CD14-positive monocyte (primary cell): ENCODE measurements around the gene TIMP2. TPM values are rescaled to one million over a fixed set of nuclear protein-coding genes. Genes with fewer than 3 reads are reported as not detected.

Experiments used
- DNase-seq, 3 donors: peaks; one replicate each; pipeline ENCODE4 v3.0.0-alpha.2; 2011 to 2022
- H2AFZ ChIP-seq: 2 replicates; pipeline ENCODE4 v1.6.0; 2012; ENCODE audit warnings: mild to moderate bottlenecking, low read depth, low read length, inconsistent platforms; ENCODE audit not compliant: insufficient read depth, poor library complexity, severe bottlenecking
- H3K27ac ChIP-seq, 2 donors: 1 replicate in 1 of 2; 2 replicates in 1 of 2; pipeline ENCODE4 v1.5.1; 2012 to 2013; ENCODE audit warnings: low read length in 2 of 2, control low read depth in 1 of 2, inconsistent platforms in 1 of 2, low read depth in 1 of 2, mild to moderate bottlenecking in 1 of 2
- H3K27me3 ChIP-seq, 2 donors: one replicate each; pipeline versions ENCODE4 v1.6.0 to v1.6.1; 2011 to 2013; ENCODE audit warnings: low read length in 2 of 2; ENCODE audit not compliant: control insufficient read depth in 2 of 2, insufficient read depth in 2 of 2
- H3K36me3 ChIP-seq, 2 donors: replicated peaks in 1 of 2; 1 replicate in 1 of 2; 2 replicates in 1 of 2; pipeline versions ENCODE4 v1.5.1 to v1.6.1; 2012 to 2013; ENCODE audit warnings: low read length in 2 of 2, control low read depth in 1 of 2, inconsistent platforms in 1 of 2, mild to moderate bottlenecking in 1 of 2; ENCODE audit not compliant: insufficient read depth in 2 of 2, control insufficient read depth in 1 of 2
- H3K4me1 ChIP-seq, 2 donors: 1 replicate in 1 of 2; 2 replicates in 1 of 2; pipeline versions ENCODE4 v1.5.1 to v1.6.1; 2012 to 2013; ENCODE audit warnings: low read length in 2 of 2, control low read depth in 1 of 2, inconsistent platforms in 1 of 2, mild to moderate bottlenecking in 1 of 2, moderate library complexity in 1 of 2; ENCODE audit not compliant: insufficient read depth in 2 of 2, control insufficient read depth in 1 of 2
- H3K4me2 ChIP-seq: replicated peaks from 2 replicates; pipeline ENCODE3; 2012; ENCODE audit warnings: low read length, moderate library complexity, mild to moderate bottlenecking; ENCODE audit not compliant: poor library complexity, severe bottlenecking; ENCODE audit errors: extremely low read depth
- H3K4me3 ChIP-seq, 3 experiments: fragments of 200-600 bp in 1 of 3; sonication (generic) in 1 of 3; replicated peaks in 1 of 3; 1 replicate in 2 of 3; 2 replicates in 1 of 3; pipeline ENCODE4 v1.5.1; 2011 to 2013; ENCODE audit warnings: low read length in 3 of 3, mild to moderate bottlenecking in 3 of 3, control low read depth in 2 of 3, low read depth in 2 of 3, inconsistent platforms in 1 of 3, moderate library complexity in 1 of 3
- H3K79me2 ChIP-seq: 2 replicates; pipeline ENCODE4 v1.6.0; 2012; ENCODE audit warnings: mild to moderate bottlenecking, control low read depth, inconsistent platforms, low read length, moderate library complexity; ENCODE audit not compliant: insufficient read depth
- H3K9ac ChIP-seq: 2 replicates; pipeline ENCODE4 v1.6.0; 2017; ENCODE audit warnings: low read length, mild to moderate bottlenecking; ENCODE audit not compliant: insufficient read depth, poor library complexity, severe bottlenecking
- H3K9me3 ChIP-seq, 2 donors: replicated peaks in 1 of 2; 1 replicate in 1 of 2; 2 replicates in 1 of 2; pipeline versions ENCODE4 v1.5.1 to v1.6.1; 2012 to 2013; ENCODE audit warnings: low read length in 2 of 2, control low read depth in 1 of 2; ENCODE audit not compliant: control insufficient read depth in 1 of 2, insufficient read depth in 1 of 2
- H4K20me1 ChIP-seq: 2 replicates; pipeline ENCODE4 v1.6.0; 2012; ENCODE audit warnings: mild to moderate bottlenecking, low read length, control low read depth, moderate library complexity; ENCODE audit not compliant: insufficient read depth
- H3K27ac Mint-ChIP-seq, 7 donors: one replicate each; pipeline ENCODE4 v1.8.0; 2020; ENCODE audit warnings: mild to moderate bottlenecking in 7 of 7, mixed read lengths in 7 of 7, moderate library complexity in 6 of 7, inconsistent platforms in 2 of 7
- H3K27me3 Mint-ChIP-seq, 3 donors: one replicate each; pipeline ENCODE4 v1.8.0; 2021 to 2022; ENCODE audit warnings: low read depth in 3 of 3, mild to moderate bottlenecking in 3 of 3, mixed read lengths in 3 of 3, moderate library complexity in 3 of 3, inconsistent platforms in 1 of 3
- H3K36me3 Mint-ChIP-seq, 2 donors: one replicate each; pipeline ENCODE4 v1.8.0; 2020; ENCODE audit warnings: mixed read lengths in 2 of 2, inconsistent platforms in 1 of 2, mild to moderate bottlenecking in 1 of 2
- H3K4me1 Mint-ChIP-seq: one replicate; pipeline ENCODE4 v1.8.0; 2020; ENCODE audit warnings: mild to moderate bottlenecking, mixed read lengths
- H3K4me3 Mint-ChIP-seq, 2 donors: one replicate each; pipeline ENCODE4 v1.8.0; 2020; ENCODE audit warnings: mild to moderate bottlenecking in 2 of 2, mixed read lengths in 2 of 2, moderate library complexity in 1 of 2
- H3K9me3 Mint-ChIP-seq, 7 donors: one replicate each; pipeline ENCODE4 v1.8.0; 2020 to 2022; ENCODE audit warnings: mixed read lengths in 7 of 7, mild to moderate bottlenecking in 6 of 7, moderate library complexity in 6 of 7, inconsistent platforms in 2 of 7
- WGBS: methylation state at CpG from one replicate; pipeline ENCODE4 v1.1.5; 2013; ENCODE audit warnings: missing lambda C conversion rate; ENCODE audit not compliant: insufficient coverage; 5-methylcytosine and 5-hydroxymethylcytosine counted together
- intact Hi-C, 2 donors: fragments of 100-400 bp; cut with micrococcal nuclease; formaldehyde crosslinking; loops; one replicate each; pipeline versions ENCODE4 v1.15.0 to v1.15.1; 2023
- polyA plus RNA-seq, 3 donors: library from polyadenylated mRNA; depleted of rRNA in 1 of 3; unstranded in 2 of 3; stranded (reverse) in 1 of 3; fragments of 300-500 nt in 2 of 3; fragments of >200 nt in 1 of 3; fragmentation: Illumina TruSeq in 2 of 3; gene quantifications; 1 replicate in 2 of 3; 2 replicates in 1 of 3; pipeline ENCODE4 v1.2.3, GENCODE V29; 2012 to 2021
- TF ChIP-seq, protein P1 (sequence below): fragments of 200-600 bp; IDR thresholded peaks from one replicate; pipeline ENCODE4 v1.8.0; 2022; ENCODE audit warnings: antibody characterized with exemption, mild to moderate bottlenecking

The TIMP2 gene
- polyA plus RNA-seq, 3 donors: 4.5 to 101 (median 6.4) TPM

DNA sequence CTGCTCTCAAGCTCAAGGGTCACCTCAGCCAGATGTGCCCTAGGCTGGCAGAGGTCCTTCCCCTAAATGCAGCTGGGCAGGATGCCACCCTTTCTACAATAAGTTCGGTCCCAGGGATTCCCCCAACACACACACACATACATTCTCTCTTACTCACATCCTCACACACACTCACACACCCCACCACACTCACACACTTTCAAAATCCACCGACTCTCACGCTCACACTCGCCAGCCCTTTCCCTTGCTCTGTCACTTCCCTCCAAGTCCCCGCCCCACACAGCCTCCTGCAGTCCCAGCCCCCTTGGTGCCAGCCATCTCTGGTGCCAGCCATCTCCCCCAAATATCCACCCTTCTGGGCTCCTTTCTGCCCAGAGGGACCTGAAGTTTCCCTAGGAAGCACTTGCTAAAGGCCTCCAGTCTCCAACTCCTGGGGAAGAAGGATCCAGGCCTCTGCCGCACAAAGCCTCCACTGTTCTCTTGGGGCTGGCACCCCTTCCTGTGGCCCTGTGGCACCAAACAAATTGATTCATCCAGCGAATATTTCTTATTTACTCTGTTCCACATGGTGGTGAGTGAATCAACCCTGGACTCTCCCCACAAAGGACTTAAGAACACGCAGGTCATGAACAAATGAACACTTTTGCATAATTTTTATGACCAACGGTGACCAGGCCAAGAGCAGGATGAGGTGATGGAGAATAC is 80.7 kb downstream of the TIMP2 start:
- Mint-ChIP-seq H3K4me3 (no peak overlapping the region), H3K9me3 (no peaks in the 10 kb centered on the region), H3K27ac (peak overlapping the region in 5 of 7 donors; percentile 1 to 70 (median 52)), H3K36me3 (no peaks in the 10 kb centered on the region), H3K27me3 (peaks cover 1 to 3% (median 2%) of the 10 kb centered on the region in 3 donors), H3K4me1 (peaks cover 21% of the 10 kb centered on the region)
- H3K4me2 ChIP-seq: no peak overlapping the region
- peaks cover 8% of the 10 kb centered on the region for H3K79me2 ChIP-seq
- TF ChIP-seq, protein P1, sequence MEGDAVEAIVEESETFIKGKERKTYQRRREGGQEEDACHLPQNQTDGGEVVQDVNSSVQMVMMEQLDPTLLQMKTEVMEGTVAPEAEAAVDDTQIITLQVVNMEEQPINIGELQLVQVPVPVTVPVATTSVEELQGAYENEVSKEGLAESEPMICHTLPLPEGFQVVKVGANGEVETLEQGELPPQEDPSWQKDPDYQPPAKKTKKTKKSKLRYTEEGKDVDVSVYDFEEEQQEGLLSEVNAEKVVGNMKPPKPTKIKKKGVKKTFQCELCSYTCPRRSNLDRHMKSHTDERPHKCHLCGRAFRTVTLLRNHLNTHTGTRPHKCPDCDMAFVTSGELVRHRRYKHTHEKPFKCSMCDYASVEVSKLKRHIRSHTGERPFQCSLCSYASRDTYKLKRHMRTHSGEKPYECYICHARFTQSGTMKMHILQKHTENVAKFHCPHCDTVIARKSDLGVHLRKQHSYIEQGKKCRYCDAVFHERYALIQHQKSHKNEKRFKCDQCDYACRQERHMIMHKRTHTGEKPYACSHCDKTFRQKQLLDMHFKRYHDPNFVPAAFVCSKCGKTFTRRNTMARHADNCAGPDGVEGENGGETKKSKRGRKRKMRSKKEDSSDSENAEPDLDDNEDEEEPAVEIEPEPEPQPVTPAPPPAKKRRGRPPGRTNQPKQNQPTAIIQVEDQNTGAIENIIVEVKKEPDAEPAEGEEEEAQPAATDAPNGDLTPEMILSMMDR: no peak
- no peaks in the 10 kb centered on the region for H3K9me3 ChIP-seq
- H3K4me1 ChIP-seq: peaks cover 11 to 22% of the 10 kb centered on the region in 2 donors
- intact Hi-C loops: loop anchor here (5.0 to 10.0 kb wide), 3 partner anchors 73 to 130 kb away; partner anchors contain the start of gene LGALS3BP (in 1 of the 2)
- WGBS: 37% methylated on average over 8 of the region's 9 CpGs
- no peaks in the 10 kb centered on the region for H3K27me3 ChIP-seq
- no peak overlapping the region for H2AFZ ChIP-seq
- H3K27ac ChIP-seq: no peak overlapping the region
- H3K9ac ChIP-seq: no peak overlapping the region
- H3K4me3 ChIP-seq: no peak overlapping the region
- H4K20me1 ChIP-seq: peaks cover under 1% of the 10 kb centered on the region
- no peaks in the 10 kb centered on the region for H3K36me3 ChIP-seq
- peak; percentile 37 to 86 (median 70) for DNase-seq

DNA sequence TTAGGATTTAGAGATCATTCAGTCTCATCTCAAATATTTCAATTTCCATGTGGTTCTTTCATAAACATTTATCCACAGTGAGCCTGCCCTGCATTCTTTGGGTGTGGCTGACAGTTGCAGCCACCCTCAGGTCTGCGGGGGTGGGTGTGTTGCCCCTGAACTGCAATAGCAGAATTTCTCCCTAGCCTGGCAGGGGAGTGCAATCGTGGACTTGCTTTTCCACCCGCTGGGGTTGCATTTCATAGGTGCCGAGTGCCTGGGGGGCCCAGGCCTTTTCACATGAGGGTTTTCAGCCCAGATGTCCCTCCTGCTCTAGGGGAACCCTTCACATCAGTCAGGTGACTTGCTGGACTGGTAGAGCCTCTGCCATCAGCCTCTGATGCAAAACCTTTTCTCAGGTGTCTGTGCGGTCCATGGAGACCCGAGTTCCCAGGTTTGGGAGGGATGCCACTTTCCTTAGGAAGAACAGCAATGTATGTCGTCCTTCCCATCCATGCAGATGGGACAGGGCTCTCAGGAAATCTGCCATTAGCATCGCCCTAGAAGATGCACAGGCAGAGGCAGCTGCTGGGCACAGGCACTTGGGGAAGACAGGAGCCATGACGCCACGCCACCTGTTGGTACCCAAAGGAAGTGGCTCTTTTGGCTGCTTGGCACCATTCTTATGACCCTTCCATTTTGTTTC is 82.2 kb downstream of the TIMP2 start:
- Histone ChIP-seq H3K27me3 (no peaks in the 10 kb centered on the region), H3K4me1 (peaks cover 18 to 33% of the 10 kb centered on the region in 2 donors), H4K20me1 (peaks cover 13% of the 10 kb centered on the region), H3K36me3 (peaks cover 0 to 2% of the 10 kb centered on the region in 2 donors), H3K9ac (no peak overlapping the region), H3K4me3 (no peak overlapping the region), H2AFZ (no peak overlapping the region), H3K9me3 (no peaks in the 10 kb centered on the region), H3K4me2 (no peak overlapping the region), H3K79me2 (peaks cover 22% of the 10 kb centered on the region), H3K27ac (no peak overlapping the region)
- intact Hi-C loops: loop anchor here (5.0 to 10.0 kb wide), 3 partner anchors 74 to 132 kb away; partner anchors contain the start of gene LGALS3BP (in 1 of the 2)
- Mint-ChIP-seq H3K4me3 (no peak overlapping the region), H3K36me3 (peaks cover 5 to 8% of the 10 kb centered on the region in 2 donors), H3K9me3 (no peaks in the 10 kb centered on the region), H3K27ac (peak overlapping the region in 1 of 7 donors; percentile 20), H3K4me1 (peaks cover 33% of the 10 kb centered on the region), H3K27me3 (peaks cover 1 to 3% (median 2%) of the 10 kb centered on the region in 3 donors)
- 81% methylated on average over 7 of the region's 10 CpGs for WGBS
- peak; percentile 57 to 64 (median 59) for DNase-seq
- TF ChIP-seq, protein P1: peak; percentile 69
